Hypothalamus (tissue), 51 donors: ENCODE data around the gene HS6ST3.
"Not testable (repeated sequence)": the region's sequence is repeated elsewhere in the genome, so short reads cannot be mapped to it uniquely, and the experiment has no call there.

ENCODE experiments used
- DNase-seq, 51 donors: peaks; one replicate each; lab custom pipeline; 2025; lab: John Stamatoyannopoulos, UW

Gene HS6ST3

DNA sequence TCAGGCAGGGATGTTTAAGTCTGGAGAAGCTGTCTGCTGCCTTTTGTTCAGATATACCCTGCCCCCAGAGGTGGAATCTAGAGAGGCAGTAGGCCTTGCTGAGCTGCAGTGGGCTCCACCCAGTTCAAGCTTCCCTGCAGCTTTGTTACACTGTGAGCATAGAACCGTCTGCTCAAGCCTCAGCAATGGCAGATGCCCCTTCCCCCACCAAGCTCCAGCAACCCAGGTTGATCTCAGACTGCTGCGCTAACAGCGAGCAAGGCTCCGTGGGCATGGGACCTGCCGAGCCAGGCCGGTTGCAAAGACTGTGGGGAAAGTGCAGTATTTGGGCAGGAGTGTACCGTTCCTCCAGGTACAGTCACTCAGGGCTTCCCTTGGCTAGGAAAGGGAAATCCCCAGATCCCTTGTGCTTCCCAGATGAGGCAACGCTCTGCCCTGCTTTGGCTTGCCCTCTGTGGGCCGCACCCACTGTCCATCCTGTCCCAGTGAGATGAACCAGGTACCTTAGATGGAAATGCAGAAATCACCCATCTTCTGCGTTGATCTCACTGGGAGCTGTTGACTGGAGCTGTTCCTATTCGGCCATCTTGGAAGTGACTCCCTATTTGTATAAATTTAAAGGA, 434.6 kb downstream of the HS6ST3 start:
- DNase-seq: not testable (repeated sequence)

- DNase-seq: no peak
These were observed 435.8 kb downstream of the HS6ST3 start for GRCh38 chr13:96525715-96526114.

- no peak for DNase-seq
These were observed 437.6 kb downstream of the HS6ST3 start for GRCh38 chr13:96527497-96527896.

DNA sequence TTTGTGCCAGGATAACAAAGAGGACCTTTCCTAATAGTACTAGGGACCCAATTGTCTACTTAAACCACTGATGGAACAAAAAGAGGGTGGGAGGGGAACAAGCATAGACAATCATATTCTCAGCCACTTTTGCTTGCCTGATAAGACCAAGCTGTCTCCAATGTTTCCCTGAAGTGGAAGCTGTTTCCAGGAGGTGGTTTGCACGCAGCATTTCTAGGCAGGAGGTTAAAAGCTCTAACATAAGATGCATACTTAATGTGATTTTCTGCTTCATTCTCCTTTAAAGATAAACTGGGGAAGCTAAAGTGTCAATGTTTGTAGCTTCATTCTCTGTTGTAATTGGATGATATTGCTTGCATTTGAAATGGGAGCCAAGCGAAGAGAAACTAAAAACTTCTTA, 442.9 kb downstream of the HS6ST3 start:
- no peak for DNase-seq

DNA sequence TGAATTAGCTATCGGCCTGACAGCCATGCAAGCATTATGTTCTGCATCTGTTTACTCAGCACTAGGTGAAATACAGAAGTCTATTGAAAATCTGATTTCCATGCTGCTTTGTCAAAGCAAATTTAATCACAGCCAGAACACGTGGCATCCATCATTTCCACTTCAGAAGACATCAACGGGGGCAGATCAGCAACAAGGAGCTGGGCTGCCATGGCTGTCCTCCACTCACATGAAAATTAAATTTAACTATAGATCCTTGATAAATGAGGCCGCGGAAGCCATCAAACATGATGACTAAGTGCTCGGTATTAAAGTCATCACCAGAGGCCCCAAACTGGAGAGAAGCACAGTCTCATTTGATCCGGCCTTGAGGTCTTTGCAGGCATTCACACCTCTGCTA, 443.5 kb downstream of the HS6ST3 start:
- no peak for DNase-seq

DNA sequence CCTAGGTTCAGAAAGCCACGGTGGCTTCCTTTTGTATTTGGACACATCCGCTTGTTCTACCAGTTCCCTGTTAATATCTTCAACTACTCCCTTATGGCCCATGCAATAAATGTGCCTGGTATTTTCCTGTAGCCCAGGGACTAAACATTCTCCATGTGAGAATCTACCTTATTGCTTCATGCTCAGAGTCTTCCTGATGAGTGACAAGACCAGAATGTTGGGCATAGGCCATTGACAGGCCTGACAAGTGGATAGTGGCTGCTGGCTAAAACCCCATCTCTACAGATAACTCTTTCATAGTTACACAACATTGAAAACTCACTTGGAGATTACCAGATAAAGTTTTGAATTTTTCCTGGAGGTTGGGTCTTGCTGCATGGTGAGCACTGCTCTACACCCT, 449.9 kb downstream of the HS6ST3 start:
- no peak for DNase-seq

DNA sequence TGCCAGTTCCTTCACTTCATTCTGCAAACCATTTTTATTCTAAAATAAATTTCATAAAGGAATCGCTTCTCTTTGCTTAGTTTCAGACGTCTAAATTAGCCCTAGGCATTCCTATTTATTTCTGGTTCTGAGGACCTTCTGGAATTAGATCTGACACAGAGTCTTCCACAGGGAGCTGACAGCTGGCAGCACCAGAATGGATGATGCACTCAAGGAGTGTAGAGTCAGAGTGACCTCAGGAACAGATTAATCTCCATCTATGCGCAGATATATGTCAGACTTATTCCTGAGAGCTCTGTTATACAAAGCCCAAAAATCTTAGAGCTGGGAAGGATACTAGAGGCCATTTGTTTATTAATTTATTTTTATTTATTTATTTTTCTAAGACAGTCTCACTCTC, 450.8 kb downstream of the HS6ST3 start:
- no peak for DNase-seq

- DNase-seq: no peak
These were observed 453.1 kb downstream of the HS6ST3 start for GRCh38 chr13:96542986-96543385.

DNA sequence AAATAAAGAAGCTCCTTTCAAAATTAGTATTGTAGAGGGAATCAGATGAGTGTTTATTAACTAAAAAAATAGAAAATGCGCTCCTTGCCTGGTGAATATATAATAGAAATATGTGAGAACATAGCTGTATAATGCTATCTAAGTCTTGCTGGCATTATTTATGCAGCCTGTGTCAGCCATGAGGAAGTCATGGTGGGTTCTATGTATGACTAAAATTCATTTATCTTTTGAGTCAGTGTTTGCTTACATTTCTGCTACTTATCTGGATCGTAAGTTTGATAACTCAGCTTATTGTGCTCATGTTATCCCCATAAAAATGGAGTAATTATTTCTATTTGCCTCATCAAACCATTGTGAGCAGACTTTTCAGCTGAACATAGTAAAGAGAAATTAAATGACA, 455.1 kb downstream of the HS6ST3 start:
- no peak for DNase-seq

DNA sequence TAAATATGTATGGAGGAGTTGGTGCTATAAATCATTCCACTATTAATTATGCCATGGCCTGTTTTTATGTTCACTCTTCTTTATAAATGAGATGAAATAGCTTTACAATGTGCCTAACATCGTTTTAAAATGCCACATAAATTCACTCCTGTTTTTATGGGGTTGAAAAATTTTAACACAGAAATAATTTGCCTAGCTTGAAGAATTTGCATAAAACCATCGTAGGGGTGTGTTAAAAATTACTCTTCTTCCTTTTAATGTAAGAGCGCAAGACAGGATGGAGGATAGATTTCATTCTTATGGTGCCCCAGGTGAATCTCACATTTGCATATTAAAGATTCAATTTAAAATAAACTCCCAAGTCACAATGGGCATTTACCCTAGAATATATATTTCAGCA, 456.6 kb downstream of the HS6ST3 start:
- DNase-seq: no peak

DNA sequence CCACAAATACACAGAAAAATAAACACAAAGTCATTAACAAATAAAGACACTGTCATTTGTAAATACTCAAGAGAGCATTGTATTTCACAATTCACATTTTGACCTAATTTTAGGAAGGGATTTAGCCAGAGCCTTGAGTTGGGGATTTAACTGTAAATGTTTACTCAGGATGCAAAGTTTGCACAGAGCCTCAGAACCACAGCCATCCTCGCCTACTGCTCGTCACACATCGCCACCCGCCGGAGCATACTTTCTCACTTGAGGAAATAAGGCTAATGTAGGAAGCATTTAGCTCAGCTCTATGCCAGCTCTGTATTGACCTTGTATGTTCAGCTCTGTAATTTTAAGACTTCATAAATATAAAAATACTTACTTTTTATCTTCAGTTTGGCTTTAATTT, 461.6 kb downstream of the HS6ST3 start:
- DNase-seq: no peak

- no peak for DNase-seq
These were observed 462.7 kb downstream of the HS6ST3 start for GRCh38 chr13:96552559-96552958.

GRCh38 chr13:96553796-96554195, 463.9 kb downstream of the HS6ST3 start:
- DNase-seq: no peak

DNA sequence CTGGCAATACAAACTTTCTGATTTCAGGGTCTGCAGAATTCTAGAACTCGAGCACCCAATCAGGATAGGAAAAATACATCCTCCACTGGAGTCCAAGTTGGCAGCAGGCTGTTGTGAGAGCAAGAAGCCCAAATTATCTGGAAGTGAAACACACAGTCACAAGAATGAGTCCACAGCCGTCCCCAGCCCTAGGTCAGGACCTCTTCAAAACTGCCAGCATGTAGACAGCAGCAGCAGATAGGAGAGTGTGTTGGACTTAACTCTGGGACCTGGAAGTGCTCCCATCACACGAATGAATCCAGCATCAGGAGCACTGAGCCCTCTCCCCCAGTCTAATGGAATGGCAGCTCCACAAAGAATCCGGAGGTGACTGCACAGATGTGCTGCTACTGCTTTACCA, 483.7 kb downstream of the HS6ST3 start:
- DNase-seq: no peak

- DNase-seq: no peak
These were observed 485.8 kb downstream of the HS6ST3 start for GRCh38 chr13:96575423-96576320.

DNA sequence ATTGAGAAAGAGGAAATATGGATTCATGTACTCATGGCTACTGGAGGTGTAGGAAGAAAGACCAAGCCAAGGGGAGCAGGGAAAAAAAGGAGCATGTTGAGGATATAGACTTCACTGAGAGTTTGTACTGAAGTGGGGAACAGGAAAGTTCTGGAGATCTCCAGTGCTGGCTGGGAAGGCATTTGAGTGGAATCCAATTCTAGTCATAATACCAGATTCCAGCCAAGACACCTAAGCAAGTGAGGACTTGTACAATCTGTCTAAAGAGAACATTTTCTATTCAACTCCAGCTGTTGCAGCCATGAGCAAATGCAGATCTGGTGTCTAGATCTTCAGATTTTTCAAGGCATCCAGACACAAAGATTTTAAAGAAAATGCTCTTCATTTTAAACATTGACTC, 491.8 kb downstream of the HS6ST3 start:
- DNase-seq: no peak

GRCh38 chr13:96615252-96615651, 525.3 kb downstream of the HS6ST3 start:
- no peak for DNase-seq

DNA sequence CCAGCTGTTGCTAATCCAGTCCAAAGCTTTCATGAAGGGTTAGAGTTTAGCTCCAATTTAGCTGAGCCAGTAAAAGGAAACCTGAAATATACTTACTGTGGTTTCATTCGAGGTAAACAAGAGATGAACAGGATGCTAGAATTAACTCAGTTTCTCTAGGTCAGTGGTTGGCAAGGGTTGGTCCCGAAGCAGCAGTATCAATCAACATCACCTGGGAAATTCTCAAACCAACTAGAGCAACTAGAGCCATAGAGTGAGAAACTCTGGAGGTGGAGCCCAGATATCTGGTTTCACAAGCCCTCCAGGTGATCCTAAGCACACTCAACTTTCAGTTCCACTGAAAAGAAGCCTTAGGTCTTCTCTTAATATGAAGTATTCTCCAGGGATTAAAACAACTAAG, 527.6 kb downstream of the HS6ST3 start:
- DNase-seq: no peak

GRCh38 chr13:96621634-96622183, 531.8 kb downstream of the HS6ST3 start:
- DNase-seq: no peak

GRCh38 chr13:96629331-96629730, 539.4 kb downstream of the HS6ST3 start:
- DNase-seq: no peak

DNA sequence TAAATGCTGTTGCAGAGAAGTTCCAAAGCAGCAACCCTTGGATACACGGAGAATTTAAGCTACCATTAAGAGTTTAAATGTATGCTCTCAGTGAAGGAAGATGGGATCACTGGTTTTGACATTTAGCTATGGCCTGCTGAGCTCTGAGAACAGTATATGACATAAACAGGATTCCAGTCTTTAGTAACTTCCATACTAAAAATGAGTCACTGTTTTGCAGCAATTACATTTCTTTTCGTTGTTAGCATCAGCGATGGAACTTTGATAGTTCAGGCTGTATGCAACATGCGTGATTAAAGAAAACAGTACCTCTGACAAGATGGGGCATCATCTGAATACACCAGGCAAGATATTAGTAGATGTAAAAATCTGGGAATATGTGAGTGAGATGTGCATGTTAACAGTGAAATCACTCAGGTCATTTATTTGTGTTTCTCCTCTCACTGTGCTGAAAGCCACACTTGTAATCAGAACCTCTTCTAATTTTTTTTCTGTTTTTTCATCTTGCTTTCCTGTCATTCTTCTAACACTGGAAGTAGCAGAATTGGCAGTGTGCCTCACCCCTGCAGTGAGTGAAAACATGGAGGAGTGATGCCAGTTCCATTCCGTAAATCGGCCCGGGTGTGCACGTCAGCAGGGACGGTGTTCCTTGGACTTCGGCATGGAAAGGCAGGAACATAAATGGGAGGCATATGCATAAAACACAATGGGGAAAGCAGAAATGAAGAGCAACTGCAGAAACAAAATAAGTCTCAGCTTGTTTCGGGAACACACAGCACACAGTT, 542.8 kb downstream of the HS6ST3 start:
- peak in 2 of 51 donors; percentile 4 to 6 for DNase-seq
